H1 (cell line): Measurements from ENCODE around the gene CD164L2. TPM values are rescaled to one million over a fixed set of nuclear protein-coding genes. Genes with fewer than 3 reads are reported as not detected.

ENCODE experiments used
- CTCF ChIA-PET: fragments of 300-600 bp; sonication (Branson Sonifier 250); formaldehyde crosslinking; loops from one replicate; lab custom pipeline; 2021; ENCODE audit not compliant: partially characterized antibody; lab: Charles Lee
- POLR2A ChIA-PET: fragments of 300-600 bp; sonication (Branson Sonifier 250); formaldehyde crosslinking; loops from one replicate; lab custom pipeline; 2021; ENCODE audit warnings: inconsistent platforms; ENCODE audit not compliant: partially characterized antibody; lab: Charles Lee
- DNase-seq, 2 experiments: peaks; one replicate each; pipeline versions ENCODE4 v3.0.0 to v3.0.0-alpha.2; 2010 to 2022; ENCODE audit warnings: low spot score in 2 of 2, low read depth in 1 of 2, mixed read lengths in 1 of 2
- FAIRE-seq: peaks from 2 replicates; lab custom pipeline; 2011; peaks lifted over from hg19 to GRCh38; lab: Jason Lieb, UNC
- H2AFZ ChIP-seq: 2 replicates; pipeline ENCODE4 v1.8.1; 2012; ENCODE audit warnings: low read length, inconsistent platforms
- H2AK5ac ChIP-seq: 2 replicates; pipeline ENCODE4 v1.6.1; 2013; ENCODE audit warnings: low read depth, low read length
- H2BK120ac ChIP-seq: replicated peaks from 2 replicates; pipeline ENCODE3; 2013; ENCODE audit warnings: low read depth, low read length, inconsistent platforms
- H2BK12ac ChIP-seq: 2 replicates; pipeline ENCODE4 v1.6.1; 2013; ENCODE audit warnings: low read depth, low read length
- H2BK15ac ChIP-seq: 2 replicates; pipeline ENCODE4 v1.6.1; 2013; ENCODE audit warnings: low read length
- H2BK20ac ChIP-seq: 2 replicates; pipeline ENCODE4 v1.6.1; 2013; ENCODE audit warnings: low read length
- H2BK5ac ChIP-seq: 2 replicates; pipeline ENCODE4 v1.6.1; 2013; ENCODE audit warnings: low read depth, low read length
- H3K14ac ChIP-seq: 2 replicates; pipeline ENCODE4 v1.6.1; 2013; ENCODE audit warnings: inconsistent platforms; ENCODE audit not compliant: insufficient read length
- H3K18ac ChIP-seq: 2 replicates; pipeline ENCODE4 v1.6.1; 2013; ENCODE audit warnings: low read length; ENCODE audit errors: extremely low read depth
- H3K23ac ChIP-seq: 2 replicates; pipeline ENCODE4 v1.6.1; 2013; ENCODE audit warnings: inconsistent platforms; ENCODE audit not compliant: insufficient read length
- H3K23me2 ChIP-seq: 2 replicates; pipeline ENCODE4 v1.6.1; 2013; ENCODE audit warnings: low read depth, low read length
- H3K27ac ChIP-seq: 2 replicates; pipeline ENCODE4 v1.6.1; 2011; ENCODE audit warnings: low read depth, low read length, inconsistent platforms
- H3K27me3 ChIP-seq, 4 experiments: replicated peaks in 1 of 4; 1 replicate in 1 of 4; 2 replicates in 3 of 4; pipeline versions ENCODE4 v1.6.1 to v1.8.1; 2011 to 2013; ENCODE audit warnings: low read length in 3 of 4, mild to moderate bottlenecking in 3 of 4, inconsistent platforms in 2 of 4, mixed read lengths in 2 of 4, moderate library complexity in 1 of 4; ENCODE audit not compliant: control insufficient read depth in 3 of 4, insufficient read depth in 3 of 4; ENCODE audit errors: extremely low read depth in 1 of 4
- H3K36me3 ChIP-seq, 4 experiments: 2 replicates each; pipeline versions ENCODE4 v1.6.1 to v1.8.1; 2011 to 2013; ENCODE audit warnings: mild to moderate bottlenecking in 4 of 4, low read length in 3 of 4, moderate library complexity in 2 of 4, control low read depth in 1 of 4, inconsistent platforms in 1 of 4; ENCODE audit not compliant: insufficient read depth in 4 of 4, control insufficient read depth in 2 of 4
- H3K4ac ChIP-seq: replicated peaks from 2 replicates; pipeline ENCODE3; 2013; ENCODE audit warnings: low read length, low read depth, mixed read lengths, inconsistent platforms; ENCODE audit not compliant: insufficient read length
- H3K4me1 ChIP-seq, 4 experiments: replicated peaks in 1 of 4; 1 replicate in 1 of 4; 2 replicates in 3 of 4; pipeline versions ENCODE4 v1.6.1 to v1.8.1; 2011 to 2013; ENCODE audit warnings: low read length in 3 of 4, inconsistent platforms in 2 of 4, mixed read lengths in 1 of 4; ENCODE audit not compliant: insufficient read depth in 4 of 4, control insufficient read depth in 3 of 4
- H3K4me2 ChIP-seq, 2 experiments: 2 replicates each; pipeline versions ENCODE4 v1.6.1 to v1.8.1; 2011 to 2013; ENCODE audit warnings: low read depth in 2 of 2, low read length in 2 of 2, control low read depth in 1 of 2, inconsistent platforms in 1 of 2, mild to moderate bottlenecking in 1 of 2; ENCODE audit not compliant: insufficient read depth in 1 of 2
- H3K4me3 ChIP-seq, 4 experiments: fragments of 200-600, 300-600 bp in 1 of 4; sonication (generic), shearing (Covaris generic), sonication (Bioruptor Twin) in 1 of 4; 2 replicates each; pipeline versions ENCODE4 v1.5.1 to v1.8.1; 2011 to 2016; ENCODE audit warnings: low read length in 4 of 4, low read depth in 3 of 4, control low read depth in 2 of 4, inconsistent platforms in 2 of 4, mild to moderate bottlenecking in 2 of 4, mixed read lengths in 1 of 4, moderate library complexity in 1 of 4; ENCODE audit not compliant: insufficient read depth in 2 of 4; ENCODE audit errors: extremely low read depth in 1 of 4
- H3K56ac ChIP-seq: replicated peaks from 2 replicates; pipeline ENCODE3; 2013; ENCODE audit warnings: low read depth, mild to moderate bottlenecking, mixed read lengths, low read length, inconsistent platforms; ENCODE audit not compliant: insufficient read length
- H3K79me1 ChIP-seq: 2 replicates; pipeline ENCODE4 v1.6.1; 2013; ENCODE audit warnings: low read depth, low read length, control low read depth
- H3K79me2 ChIP-seq, 2 experiments: 2 replicates each; pipeline versions ENCODE4 v1.6.1 to v1.8.1; 2012 to 2013; ENCODE audit warnings: low read length in 2 of 2, mild to moderate bottlenecking in 2 of 2, inconsistent platforms in 1 of 2; ENCODE audit not compliant: insufficient read depth in 2 of 2, control insufficient read depth in 1 of 2
- H3K9ac ChIP-seq, 4 experiments: replicated peaks in 1 of 4; 1 replicate in 1 of 4; 2 replicates in 3 of 4; pipeline versions ENCODE4 v1.6.1 to v1.8.1; 2011 to 2013; ENCODE audit warnings: low read depth in 3 of 4, low read length in 3 of 4, control low read depth in 2 of 4, mild to moderate bottlenecking in 2 of 4, moderate library complexity in 2 of 4, inconsistent platforms in 1 of 4; ENCODE audit errors: extremely low read depth in 1 of 4
- H3K9me3 ChIP-seq, 2 experiments: 2 replicates each; pipeline versions ENCODE4 v1.6.1 to v1.8.1; 2012 to 2013; ENCODE audit warnings: mild to moderate bottlenecking in 2 of 2, moderate library complexity in 2 of 2, control low read depth in 1 of 2, inconsistent platforms in 1 of 2, low read depth in 1 of 2, low read length in 1 of 2, mixed read lengths in 1 of 2; ENCODE audit not compliant: insufficient read depth in 2 of 2
- H4K20me1 ChIP-seq, 2 experiments: replicated peaks in 1 of 2; 2 replicates each; pipeline versions ENCODE3 to v1.8.1; 2011 to 2013; ENCODE audit warnings: inconsistent platforms in 2 of 2, low read length in 2 of 2, mild to moderate bottlenecking in 1 of 2; ENCODE audit not compliant: insufficient read depth in 2 of 2, control insufficient read depth in 1 of 2
- H4K5ac ChIP-seq: 2 replicates; pipeline ENCODE4 v1.6.1; 2013; ENCODE audit warnings: low read length, low read depth, mixed read lengths, inconsistent platforms; ENCODE audit not compliant: insufficient read length
- H4K8ac ChIP-seq: 2 replicates; pipeline ENCODE4 v1.8.0; 2013; ENCODE audit warnings: mild to moderate bottlenecking, moderate library complexity, low read length, inconsistent platforms; ENCODE audit not compliant: insufficient read depth; ENCODE audit errors: extremely low read depth
- H4K91ac ChIP-seq: replicated peaks from 2 replicates; pipeline ENCODE3; 2013; ENCODE audit warnings: low read length, mixed read lengths, inconsistent platforms; ENCODE audit not compliant: insufficient read length
- CBX5 ChIP-seq: fragments of 300-800, 300-1000 bp; sonication (generic); IDR thresholded peaks from 2 replicates; pipeline ENCODE4 v1.7.1; 2016; ENCODE audit warnings: antibody characterized with exemption, low read length, low read depth
- EGR1 ChIP-seq: IDR thresholded peaks from 2 replicates; pipeline ENCODE4 v1.6.1; 2011; ENCODE audit warnings: low read depth, low read length, borderline replicate concordance
- WGBS, 2 experiments: shearing (Covaris generic) in 1 of 2; methylation state at CpG; one replicate each; pipeline versions ENCODE4 v1.1.6 to v1.1.7; 2013 to 2015; ENCODE audit warnings: low lambda C conversion rate in 2 of 2, mixed read lengths in 2 of 2, inconsistent platforms in 1 of 2, low coverage in 1 of 2, missing lambda C conversion rate in 1 of 2; ENCODE audit not compliant: insufficient replicate concordance in 2 of 2, insufficient coverage in 1 of 2, insufficient read length in 1 of 2; ENCODE audit errors: extremely low coverage in 1 of 2, missing lambda C conversion rate in 1 of 2; 5-methylcytosine and 5-hydroxymethylcytosine counted together
- polyA plus RNA-seq, 7 experiments: library from polyadenylated mRNA; depleted of rRNA in 3 of 7; stranded (reverse) in 5 of 7; unstranded in 2 of 7; fragments of >200 nt in 5 of 7; fragments of 200-250 nt in 2 of 7; gene quantifications; 1 replicate in 5 of 7; 2 replicates in 1 of 7; 4 replicates in 1 of 7; pipeline versions ENCODE4 v1.2.1 to v1.2.3, GENCODE V29; 2011 to 2013; ENCODE audit warnings: missing spikeins in 2 of 7, mixed read lengths in 2 of 7
- total RNA-seq: library from RNA; stranded (reverse); fragmentation: NEBNext Ultra II Directional; extraction: Animal tissue kit (Norgen Biotek cat#: 25700); gene quantifications from 2 replicates; pipeline ENCODE4 v1.2.1, GENCODE V29; 2021
- TF ChIP-seq, protein P1 (sequence below): IDR thresholded peaks from 2 replicates; pipeline ENCODE4 v1.6.1; 2011; ENCODE audit warnings: low read length, improper control_type of control experiment

CD164L2 gene
- total and polyA plus RNA-seq, 2 of the 8 experiments (the other 6 are each of a cell fraction or from before 2014, with no cell fraction given): 3.3 TPM

DNA sequence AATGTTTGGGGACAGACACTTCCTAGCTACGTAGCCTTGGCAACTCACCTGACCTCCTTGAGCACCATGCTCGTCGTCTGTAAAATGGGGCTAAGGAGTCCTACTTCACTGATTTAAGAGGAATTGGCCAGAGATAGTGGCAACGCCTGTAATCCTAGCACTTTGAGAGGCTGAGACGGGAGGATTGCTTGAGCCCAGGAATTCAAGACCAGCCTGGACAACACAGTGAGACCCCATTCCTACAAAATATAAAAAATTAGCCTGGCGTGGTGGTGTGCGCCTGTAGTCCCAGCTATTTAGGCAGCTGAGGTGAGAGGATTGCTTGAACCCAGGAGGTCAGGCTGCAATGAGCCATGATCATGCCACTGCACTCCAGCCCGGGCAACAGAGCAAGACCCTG lies 36.8 kb downstream of the CD164L2 start:
- Histone ChIP-seq H3K9me3 (no peaks in the 10 kb centered on the region), H4K8ac (no peak overlapping the region; the same call in 1 of the 2 replicates), H3K27me3 (peaks cover 0 to 8% (median 7%) of the 10 kb centered on the region in 4 experiments; a peak in 6 of 7 replicates), H3K23me2 (peaks cover 25% of the 10 kb centered on the region), H3K4me3 (no peak overlapping the region), H4K5ac (no peak overlapping the region), H3K14ac (no peak overlapping the region), H2BK120ac (no peak overlapping the region), H3K79me1 (no peaks in the 10 kb centered on the region), H2BK15ac (no peak overlapping the region), H4K20me1 (peaks cover 0 to 10% of the 10 kb centered on the region in 2 experiments), H2AK5ac (no peak overlapping the region), H3K18ac (no peak overlapping the region), H3K4ac (no peak overlapping the region), H2BK12ac (no peak overlapping the region), H3K4me1 (peaks cover 0 to 36% (median 25%) of the 10 kb centered on the region in 4 experiments; a peak in 6 of 7 replicates), H3K27ac (no peak overlapping the region), H3K9ac (no peak overlapping the region), H3K79me2 (peaks cover 0 to 4% of the 10 kb centered on the region in 2 experiments; a peak in 1 of 4 replicates), H2BK20ac (no peak overlapping the region), H3K23ac (no peak overlapping the region), H2BK5ac (no peak overlapping the region), H3K36me3 (0 out of 8 replicates have a peak, but pooled peaks cover 0 to 3% (median 0%) of the 10 kb centered on the region in 4 experiments), H2AFZ (no peak overlapping the region), H3K56ac (no peak overlapping the region), H4K91ac (no peak overlapping the region), H3K4me2 (no peak overlapping the region)
- no peak for FAIRE-seq
- no peak for DNase-seq
- TF ChIP-seq, protein P1, sequence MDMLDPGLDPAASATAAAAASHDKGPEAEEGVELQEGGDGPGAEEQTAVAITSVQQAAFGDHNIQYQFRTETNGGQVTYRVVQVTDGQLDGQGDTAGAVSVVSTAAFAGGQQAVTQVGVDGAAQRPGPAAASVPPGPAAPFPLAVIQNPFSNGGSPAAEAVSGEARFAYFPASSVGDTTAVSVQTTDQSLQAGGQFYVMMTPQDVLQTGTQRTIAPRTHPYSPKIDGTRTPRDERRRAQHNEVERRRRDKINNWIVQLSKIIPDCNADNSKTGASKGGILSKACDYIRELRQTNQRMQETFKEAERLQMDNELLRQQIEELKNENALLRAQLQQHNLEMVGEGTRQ: no peak
- no peak for TF ChIP-seq EGR1
- TF ChIP-seq CBX5: no peak
- POLR2A ChIA-PET: interaction anchor here (1.2 to 1.8 kb wide), 5 partner anchors 10 to 45 kb away, joined by 3 to 5 read pairs (median 4); no protein-coding TSS in a partner anchor
- WGBS, 2 experiments: 91% methylated on average over 8 of the region's 8 CpGs; no CpG with 5 or more reads in 1 of the 2 experiments
- CTCF ChIA-PET: interaction anchor here (0.5 to 17.0 kb wide), 11 partner anchors 10 to 212 kb away, joined by 3 to 321 read pairs (median 6); no protein-coding TSS in a partner anchor
